ENCODE results near the gene MGLL.

MGLL gene

GRCh38 chr3:127714866-127715265 is 107.4 kb downstream of the MGLL start:
- H3K27me3 Mint-ChIP-seq (ENCODE audit: low read depth): peaks cover 30% of the 10 kb centered on the region
- peaks cover 52% of the 10 kb centered on the region for H3K4me1 Mint-ChIP-seq
- no peak overlapping the region for H3K4me3 Mint-ChIP-seq
- TF ChIP-seq, protein P1, sequence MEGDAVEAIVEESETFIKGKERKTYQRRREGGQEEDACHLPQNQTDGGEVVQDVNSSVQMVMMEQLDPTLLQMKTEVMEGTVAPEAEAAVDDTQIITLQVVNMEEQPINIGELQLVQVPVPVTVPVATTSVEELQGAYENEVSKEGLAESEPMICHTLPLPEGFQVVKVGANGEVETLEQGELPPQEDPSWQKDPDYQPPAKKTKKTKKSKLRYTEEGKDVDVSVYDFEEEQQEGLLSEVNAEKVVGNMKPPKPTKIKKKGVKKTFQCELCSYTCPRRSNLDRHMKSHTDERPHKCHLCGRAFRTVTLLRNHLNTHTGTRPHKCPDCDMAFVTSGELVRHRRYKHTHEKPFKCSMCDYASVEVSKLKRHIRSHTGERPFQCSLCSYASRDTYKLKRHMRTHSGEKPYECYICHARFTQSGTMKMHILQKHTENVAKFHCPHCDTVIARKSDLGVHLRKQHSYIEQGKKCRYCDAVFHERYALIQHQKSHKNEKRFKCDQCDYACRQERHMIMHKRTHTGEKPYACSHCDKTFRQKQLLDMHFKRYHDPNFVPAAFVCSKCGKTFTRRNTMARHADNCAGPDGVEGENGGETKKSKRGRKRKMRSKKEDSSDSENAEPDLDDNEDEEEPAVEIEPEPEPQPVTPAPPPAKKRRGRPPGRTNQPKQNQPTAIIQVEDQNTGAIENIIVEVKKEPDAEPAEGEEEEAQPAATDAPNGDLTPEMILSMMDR (IDR thresholded peaks at IDR 0.05; ENCODE audit: unreplicated experiment in 3 of 3): no peak
- no peaks in the 10 kb centered on the region for H3K36me3 Mint-ChIP-seq (ENCODE audit: low read depth)
- H3K27ac Mint-ChIP-seq: no peak overlapping the region
- no peaks in the 10 kb centered on the region for H3K9me3 Mint-ChIP-seq

DNA sequence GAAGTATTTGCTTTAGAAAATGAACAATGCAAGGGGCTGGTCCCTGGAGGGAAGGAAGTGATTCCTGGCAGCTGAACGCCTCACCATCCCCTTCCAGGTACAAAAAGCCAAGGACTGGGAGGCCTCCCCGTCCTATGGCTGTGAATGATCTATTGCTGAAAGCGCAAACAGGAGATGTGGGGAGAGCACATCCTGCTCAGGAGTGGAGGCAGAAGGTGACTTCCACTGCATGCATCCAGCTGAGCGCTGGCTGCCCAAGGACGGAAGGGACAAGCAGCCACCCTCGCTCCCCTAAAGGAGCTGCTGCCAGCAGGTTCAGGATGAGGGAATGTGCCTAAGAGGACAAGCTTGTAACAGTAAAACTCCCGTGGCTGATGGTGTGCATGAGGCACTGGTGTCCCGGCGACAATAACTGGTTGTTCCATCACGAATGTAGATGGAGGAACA is 108.2 kb downstream of the MGLL start:
- Mint-ChIP-seq H3K27me3 (ENCODE audit: low read depth) (peaks cover 30% of the 10 kb centered on the region), H3K9me3 (no peaks in the 10 kb centered on the region), H3K27ac (peak overlapping the region; percentile 29 to 83 (median 75)), H3K4me1 (peaks cover 46% of the 10 kb centered on the region), H3K36me3 (ENCODE audit: low read depth) (no peaks in the 10 kb centered on the region), H3K4me3 (no peak overlapping the region)
- TF ChIP-seq, protein P1 (IDR thresholded peaks at IDR 0.05; ENCODE audit: unreplicated experiment in 3 of 3): no peak

GRCh38 chr3:127712881-127713771 is 109.2 kb downstream of the MGLL start:
- peaks cover 46% of the 10 kb centered on the region for H3K4me1 Mint-ChIP-seq

DNA sequence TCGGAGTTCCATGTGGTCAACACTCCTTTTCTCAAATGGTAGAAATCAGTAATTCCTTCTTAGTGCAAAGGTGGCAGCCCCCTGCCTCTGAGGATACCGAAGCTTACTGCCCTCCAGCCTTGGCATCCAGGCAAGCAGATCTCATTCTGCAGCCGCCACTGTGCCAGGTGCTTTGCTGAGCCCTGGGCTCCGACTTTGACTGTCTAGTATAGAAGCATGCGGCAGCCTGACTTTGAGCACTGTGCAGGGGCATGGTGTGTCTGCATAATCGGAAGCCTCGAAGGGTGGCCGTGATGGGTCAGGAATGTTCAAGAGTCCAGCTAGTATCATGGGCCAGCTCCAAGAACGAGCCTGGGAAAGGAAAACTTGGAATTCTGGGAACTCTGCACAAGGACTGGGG is 109.9 kb downstream of the MGLL start:
- Mint-ChIP-seq H3K4me3 (no peak overlapping the region), H3K27ac (peak overlapping the region in 1 of 3 experiments; percentile 27), H3K27me3 (ENCODE audit: low read depth) (peaks cover 35% of the 10 kb centered on the region), H3K36me3 (ENCODE audit: low read depth) (no peaks in the 10 kb centered on the region), H3K4me1 (peaks cover 47% of the 10 kb centered on the region), H3K9me3 (no peaks in the 10 kb centered on the region)
- TF ChIP-seq, protein P1 (IDR thresholded peaks at IDR 0.05; ENCODE audit: unreplicated experiment in 3 of 3): no peak

More at GRCh38 chr3:127712881-127713771, 109.2 kb downstream of the MGLL start:
- Mint-ChIP-seq H3K27ac (peak overlapping the region; percentile 29 to 83 (median 75)), H3K4me3 (no peak overlapping the region), H3K9me3 (no peaks in the 10 kb centered on the region), H3K27me3 (ENCODE audit: low read depth) (peaks cover 36% of the 10 kb centered on the region), H3K36me3 (ENCODE audit: low read depth) (no peaks in the 10 kb centered on the region)
- TF ChIP-seq, protein P1 (IDR thresholded peaks at IDR 0.05; ENCODE audit: unreplicated experiment in 3 of 3): no peak

- Mint-ChIP-seq H3K4me3 (no peak overlapping the region), H3K36me3 (ENCODE audit: low read depth) (no peaks in the 10 kb centered on the region), H3K4me1 (peaks cover 49% of the 10 kb centered on the region), H3K27me3 (ENCODE audit: low read depth) (peaks cover 35% of the 10 kb centered on the region), H3K27ac (peak overlapping the region in 1 of 3 experiments; percentile 27), H3K9me3 (no peaks in the 10 kb centered on the region)
- TF ChIP-seq, protein P1 (IDR thresholded peaks at IDR 0.05; ENCODE audit: unreplicated experiment in 3 of 3): no peak
These were observed 110.4 kb downstream of the MGLL start for GRCh38 chr3:127711896-127712295.
